NCI-H1105 treated with DMSO at 0.1 percent for 48 hours (cell line): Measurements from ENCODE around the gene IL13RA2.

ENCODE experiments used
- DNase-seq: peaks from one replicate; lab custom pipeline; 2025; lab: John Stamatoyannopoulos, UW

Gene IL13RA2, protein sequence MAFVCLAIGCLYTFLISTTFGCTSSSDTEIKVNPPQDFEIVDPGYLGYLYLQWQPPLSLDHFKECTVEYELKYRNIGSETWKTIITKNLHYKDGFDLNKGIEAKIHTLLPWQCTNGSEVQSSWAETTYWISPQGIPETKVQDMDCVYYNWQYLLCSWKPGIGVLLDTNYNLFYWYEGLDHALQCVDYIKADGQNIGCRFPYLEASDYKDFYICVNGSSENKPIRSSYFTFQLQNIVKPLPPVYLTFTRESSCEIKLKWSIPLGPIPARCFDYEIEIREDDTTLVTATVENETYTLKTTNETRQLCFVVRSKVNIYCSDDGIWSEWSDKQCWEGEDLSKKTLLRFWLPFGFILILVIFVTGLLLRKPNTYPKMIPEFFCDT

DNA sequence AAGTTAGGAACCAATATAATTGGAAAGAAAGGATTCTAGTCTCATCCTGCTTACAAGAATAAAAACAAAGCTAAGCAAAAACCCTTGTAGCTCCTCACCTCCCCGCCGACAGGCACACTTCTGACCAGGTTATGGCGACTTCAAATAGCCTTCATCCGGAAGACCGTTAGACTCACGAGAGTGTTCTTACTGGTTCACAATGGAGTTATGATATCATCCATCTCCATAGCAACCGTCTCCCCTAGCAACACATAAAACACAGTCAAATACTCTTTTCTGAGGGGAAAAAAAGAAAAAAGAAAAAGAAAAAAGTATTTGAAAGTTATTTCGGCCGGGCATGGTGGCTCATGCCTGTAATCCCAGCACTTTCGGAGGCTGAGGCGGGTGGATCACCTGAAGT, at the start of gene IL13RA2:
Gene IL13RA2, minus strand, starts transcription at position 162 of the 400 bp plus-strand sequence. CDS start 347 bp downstream, outside the sequence.
- no peak for DNase-seq

DNA sequence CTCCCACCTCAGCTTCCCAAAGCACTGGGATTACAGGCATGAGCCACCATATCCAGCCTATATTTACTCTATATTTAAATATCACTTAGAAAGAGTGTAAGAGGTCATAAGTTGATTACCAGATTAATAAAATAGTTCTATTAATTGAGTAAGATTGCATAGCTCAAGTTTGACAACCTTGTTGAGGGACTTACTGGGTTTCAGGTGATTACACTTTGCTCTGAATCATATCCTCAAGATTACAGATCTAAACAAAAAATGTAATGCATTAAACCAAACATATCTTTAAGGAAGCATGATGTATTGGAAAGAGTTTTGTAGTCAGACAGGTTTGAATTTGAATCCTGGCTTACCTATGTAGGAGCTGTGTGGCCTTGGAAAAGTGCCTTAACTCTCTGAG, 47.9 kb upstream of the IL13RA2 start:
- DNase-seq: no peak

DNA sequence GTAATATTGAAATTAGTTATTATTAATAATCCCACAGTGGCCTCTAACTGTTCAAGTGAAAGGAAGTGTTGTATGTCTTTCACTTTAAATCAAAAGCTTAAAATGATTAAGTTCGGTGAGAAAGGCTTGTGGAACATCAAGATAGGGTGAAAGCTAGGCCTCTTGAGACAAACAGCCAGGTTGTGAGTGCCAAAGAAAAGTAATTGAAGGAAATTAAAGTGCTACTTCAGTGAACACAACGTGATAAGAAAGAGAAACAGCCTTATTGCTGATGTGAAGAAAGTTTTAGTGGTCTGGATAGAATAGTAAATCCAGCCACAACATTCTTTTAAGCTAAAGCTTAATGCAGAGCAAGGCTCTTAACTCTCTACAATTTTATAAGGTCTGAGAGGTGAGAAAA, 42.6 kb upstream of the IL13RA2 start:
- no peak for DNase-seq

DNA sequence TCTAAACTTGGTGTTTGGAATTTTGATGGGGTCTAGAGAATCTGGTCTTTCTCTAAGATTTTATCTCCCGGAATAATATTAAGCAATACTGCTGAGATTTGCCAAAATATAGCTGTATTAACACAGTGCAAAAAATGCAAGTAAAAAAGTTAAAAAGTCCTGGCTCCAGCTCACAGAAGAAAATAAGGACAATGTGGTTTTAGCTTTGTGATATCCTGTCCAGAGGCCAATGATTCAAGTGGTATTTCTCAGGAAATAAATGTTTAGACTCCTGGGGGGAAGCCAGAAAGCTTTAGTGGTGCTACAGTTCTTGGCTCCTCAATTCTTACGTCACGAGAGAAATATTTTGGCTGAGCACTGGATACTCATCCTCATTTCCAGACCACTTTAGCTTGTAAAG, 40.9 kb upstream of the IL13RA2 start:
- no peak for DNase-seq

DNA sequence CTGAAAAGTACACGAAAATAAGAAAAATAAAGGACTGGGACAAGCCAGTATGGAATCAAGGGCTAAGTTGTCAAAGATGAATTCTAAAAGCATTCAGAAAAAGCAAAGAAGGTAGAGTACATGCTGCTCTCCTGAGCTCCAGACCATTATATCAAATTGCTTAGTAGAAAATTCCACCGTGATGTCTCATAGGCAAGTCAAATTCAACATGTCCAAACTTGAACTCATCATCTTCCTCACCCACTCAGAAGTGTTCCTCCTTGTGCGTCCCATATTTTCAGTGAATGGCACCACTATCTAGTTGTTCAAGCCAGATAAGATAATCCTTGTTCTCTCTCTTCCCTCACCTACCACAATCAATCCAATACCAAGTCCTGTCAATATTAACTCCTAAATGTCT, 37.5 kb upstream of the IL13RA2 start:
- no peak for DNase-seq

DNA sequence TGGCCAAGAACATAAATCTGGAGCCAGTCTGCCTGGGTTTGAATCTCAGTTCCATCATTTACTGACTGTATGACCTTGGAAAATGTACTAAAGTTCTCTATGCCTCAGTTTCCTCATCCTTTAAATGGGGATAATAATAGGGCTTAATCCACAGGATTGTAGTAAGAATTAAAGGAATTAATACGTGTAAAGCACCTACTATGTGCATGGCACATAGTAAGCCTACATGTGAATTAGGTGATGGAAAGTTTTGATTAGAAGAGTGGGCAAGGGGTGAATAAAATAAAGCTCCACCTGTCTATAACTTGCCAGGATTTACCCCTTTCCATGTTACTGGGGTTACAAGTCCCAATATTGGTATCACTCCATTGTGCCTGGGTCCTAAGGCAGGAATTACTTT, 35.8 kb upstream of the IL13RA2 start:
- no peak for DNase-seq

DNA sequence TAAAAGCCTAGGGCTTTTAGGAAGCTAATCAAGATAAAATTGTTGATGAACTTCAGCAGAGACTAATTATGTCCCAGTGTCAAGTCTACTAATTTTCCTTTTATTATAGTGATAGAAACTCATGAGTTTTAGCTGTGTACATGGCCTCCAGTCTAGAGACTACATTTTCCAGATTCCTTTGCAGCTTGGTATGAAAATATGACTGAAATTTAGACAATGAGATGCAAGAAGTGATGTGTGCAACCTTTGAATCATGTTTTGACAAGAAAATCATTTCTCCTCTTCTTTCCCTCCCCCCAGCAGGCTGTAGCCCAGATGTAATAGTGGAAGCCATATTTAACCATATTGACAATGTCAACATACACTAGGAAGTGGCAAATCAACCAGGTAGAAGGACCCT, 30.3 kb upstream of the IL13RA2 start:
- DNase-seq: no peak

DNA sequence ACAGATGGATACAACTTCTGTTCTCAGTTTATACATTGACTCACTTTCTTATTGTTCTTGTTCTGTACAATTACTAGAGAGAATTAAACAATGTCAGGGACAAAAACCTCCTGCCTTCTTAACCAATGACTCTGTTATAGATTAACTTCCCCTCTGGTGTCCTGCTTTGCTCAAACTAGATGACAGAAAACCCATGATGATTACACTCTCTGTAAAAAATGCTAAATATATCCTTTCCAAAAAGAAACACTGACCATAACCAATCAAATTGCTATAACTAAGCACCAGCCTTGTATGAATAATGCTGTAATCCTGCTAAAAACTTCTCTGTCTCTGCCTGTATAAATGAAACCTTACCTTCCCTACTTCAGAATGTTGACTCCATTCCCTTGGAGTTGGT, 29.8 kb upstream of the IL13RA2 start:
- no peak for DNase-seq

DNA sequence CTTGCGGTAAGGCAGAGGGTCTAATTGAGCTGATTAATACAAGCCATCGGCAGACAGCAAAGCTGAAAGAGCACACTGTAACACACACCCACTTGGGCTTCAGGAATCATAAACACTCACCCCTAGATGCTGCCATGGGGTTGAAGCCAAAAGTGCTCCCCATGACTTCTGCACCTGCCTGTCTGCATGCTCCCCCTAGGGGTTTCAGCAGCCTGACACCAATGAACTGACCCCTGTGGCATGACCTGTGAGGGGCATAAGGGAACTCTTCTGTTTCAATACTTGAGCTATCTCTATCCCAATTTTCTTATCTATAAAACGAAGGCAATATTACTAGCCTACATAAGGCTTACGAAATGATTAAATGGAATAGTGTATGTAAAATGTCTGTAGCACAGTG, 23.0 kb upstream of the IL13RA2 start:
- DNase-seq: no peak

DNA sequence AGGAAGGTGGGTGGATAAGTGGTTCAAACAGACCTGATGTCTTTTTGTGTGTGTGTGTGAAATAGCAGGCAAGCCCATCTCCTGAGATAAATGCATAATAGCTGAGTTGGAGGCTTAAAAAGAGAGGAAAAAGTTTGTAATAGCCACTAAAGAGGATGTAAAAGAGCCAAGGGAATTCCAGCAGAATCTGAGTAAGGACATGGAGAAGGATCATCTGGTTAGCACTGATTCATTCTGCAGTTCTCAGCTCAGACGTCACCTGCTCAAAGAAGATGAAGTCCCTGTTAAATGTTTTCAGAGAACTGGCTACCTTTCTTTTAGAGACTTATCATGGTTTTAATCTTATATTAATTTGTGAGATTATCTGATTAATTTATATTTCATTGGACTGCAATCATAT, 21.0 kb upstream of the IL13RA2 start:
- no peak for DNase-seq

DNA sequence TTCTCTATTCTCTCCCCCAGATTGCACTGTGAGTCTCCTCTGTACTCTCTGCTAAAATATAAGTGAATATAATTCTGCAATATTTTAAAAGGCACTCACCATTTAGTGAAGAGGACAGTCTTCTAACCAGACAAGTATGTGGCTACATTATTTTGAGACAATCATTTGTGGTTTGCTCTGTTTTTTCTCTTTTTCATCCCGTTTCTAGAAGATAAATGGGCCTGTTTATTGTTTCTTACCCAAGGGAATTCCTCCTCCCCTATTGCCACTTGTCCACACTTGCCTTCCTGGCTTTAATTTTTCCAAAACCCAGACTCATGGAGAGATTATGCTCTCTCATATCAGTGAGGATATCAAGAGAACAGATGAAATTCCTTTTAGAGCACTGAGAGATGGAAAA, 18.6 kb upstream of the IL13RA2 start:
- no peak for DNase-seq

DNA sequence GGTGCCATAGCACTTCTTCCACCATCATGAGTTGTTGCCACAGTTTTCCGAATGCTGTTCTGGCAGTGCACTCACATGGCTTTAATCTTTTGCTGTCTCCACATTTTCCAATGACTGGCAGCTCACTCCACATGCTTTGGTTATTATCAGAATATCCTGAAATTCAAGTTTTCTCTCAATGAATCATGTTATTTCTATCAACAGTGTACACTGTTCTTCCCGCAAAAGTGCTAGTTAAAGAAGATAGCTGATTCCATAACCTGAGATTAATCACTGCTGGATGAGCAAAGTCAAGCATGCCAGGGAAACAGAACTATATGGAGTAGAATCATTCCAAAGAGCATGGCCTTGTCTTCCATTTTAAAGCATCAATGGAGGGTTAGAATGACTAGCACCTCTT, 14.6 kb upstream of the IL13RA2 start:
- no peak for DNase-seq

DNA sequence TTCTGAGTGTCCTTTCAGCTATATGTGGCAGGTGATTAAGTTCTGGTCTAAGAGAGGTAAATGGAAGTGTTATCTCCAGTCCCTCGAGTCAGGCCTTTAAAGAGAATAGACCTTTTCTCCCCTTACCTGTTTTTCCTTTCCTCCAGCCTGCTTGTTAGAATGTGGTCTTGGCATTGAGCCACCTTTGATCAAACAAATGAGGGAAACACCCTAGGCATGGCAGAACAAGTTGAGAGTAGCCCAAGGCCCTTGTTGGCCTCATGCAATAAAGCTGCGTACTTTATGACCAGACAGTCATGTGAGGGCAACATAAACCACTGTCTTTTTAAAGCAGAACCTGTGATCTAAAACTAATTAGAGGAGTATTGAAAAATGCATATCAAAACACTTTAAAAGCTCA, 13.2 kb upstream of the IL13RA2 start:
- peak; percentile 86 for DNase-seq

DNA sequence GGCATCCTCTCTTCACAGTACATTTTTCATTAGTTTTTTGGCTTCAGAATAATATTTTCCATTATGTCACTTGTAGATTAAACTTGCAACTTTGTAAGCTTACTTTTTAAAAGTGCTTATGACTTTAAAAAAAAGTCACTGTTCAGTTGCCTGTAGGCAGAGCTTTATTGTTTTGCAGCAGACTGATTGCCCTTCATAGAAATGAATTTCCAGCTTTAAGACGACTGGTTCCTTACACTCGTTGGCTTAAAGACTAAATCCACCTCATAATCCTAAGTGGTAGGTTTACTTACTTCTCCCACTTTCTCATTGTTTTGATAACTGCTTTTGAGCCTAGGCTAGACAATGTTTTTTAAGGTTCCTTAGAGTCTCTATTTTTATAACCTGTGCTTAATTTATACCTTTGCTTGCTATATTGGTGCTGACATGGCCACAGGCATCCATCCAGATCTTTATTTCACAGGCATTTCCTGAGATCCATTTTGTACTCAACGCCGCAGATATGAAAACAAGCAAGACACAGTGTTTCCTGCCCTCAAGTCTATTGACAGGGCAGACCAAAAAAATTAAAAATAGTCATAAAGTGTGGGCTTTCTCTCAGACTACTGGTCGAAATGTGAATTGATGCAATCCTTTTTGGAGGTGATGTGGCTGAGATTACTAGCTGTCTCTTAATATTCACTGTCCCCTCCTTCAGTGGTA, 12.6 kb upstream of the IL13RA2 start:
- no peak for DNase-seq

DNA sequence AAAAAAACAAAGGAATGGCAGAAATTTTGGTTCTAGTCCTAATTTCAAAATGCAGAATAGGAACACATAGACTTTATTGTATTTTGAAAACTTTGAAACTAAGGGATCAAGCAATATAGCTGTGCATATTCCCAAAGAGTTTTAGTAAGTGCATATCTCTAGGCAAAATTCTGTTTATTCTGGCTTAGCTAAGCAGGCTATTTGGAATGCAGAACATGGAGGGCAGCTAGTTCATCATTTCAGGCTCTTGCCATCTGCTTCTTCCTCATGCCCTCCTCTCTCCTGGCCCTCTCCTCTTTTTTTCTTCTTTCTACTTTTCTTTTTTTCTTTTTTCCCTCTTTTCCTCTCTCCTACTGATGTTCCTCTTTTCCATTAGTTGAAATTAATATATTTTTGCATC, 12.0 kb upstream of the IL13RA2 start:
- DNase-seq: no peak

DNA sequence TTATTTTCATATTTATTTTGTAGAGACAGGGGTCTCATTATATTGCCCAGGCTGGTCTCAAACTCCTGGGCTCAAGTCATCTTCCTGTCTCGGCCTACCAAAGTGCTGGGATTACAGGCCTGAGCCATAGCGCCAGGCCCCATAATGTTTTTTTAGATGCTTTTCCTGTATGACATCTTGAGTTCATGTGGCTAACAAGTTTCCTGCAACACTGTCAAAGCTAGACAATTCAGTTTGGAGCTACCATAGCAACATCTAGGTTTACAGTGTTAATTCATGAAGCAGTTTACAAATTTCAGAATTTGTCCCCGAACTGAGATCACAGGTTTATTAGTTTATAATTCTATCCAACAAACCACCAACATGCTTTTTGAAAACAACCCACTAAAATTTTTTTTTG, 6.4 kb upstream of the IL13RA2 start:
- no peak for DNase-seq

DNA sequence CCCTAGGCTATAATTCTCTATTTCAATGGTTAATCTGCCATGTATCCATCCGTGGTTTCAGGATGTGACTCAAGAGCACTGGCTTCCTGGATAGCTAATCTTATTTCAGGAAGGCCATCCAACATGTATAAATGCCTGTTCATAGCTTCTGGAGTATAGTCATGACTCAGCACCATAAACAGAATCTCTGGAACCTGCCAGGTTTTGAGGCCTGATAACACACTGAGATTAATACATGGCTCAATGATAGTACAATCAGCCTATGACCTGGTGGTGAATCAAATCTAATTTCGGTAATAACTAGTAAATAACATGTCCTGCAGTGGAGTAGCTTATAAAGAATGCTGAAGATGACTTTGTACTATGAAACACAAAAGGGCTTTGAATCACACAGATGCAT, 5.7 kb upstream of the IL13RA2 start:
- no peak for DNase-seq

DNA sequence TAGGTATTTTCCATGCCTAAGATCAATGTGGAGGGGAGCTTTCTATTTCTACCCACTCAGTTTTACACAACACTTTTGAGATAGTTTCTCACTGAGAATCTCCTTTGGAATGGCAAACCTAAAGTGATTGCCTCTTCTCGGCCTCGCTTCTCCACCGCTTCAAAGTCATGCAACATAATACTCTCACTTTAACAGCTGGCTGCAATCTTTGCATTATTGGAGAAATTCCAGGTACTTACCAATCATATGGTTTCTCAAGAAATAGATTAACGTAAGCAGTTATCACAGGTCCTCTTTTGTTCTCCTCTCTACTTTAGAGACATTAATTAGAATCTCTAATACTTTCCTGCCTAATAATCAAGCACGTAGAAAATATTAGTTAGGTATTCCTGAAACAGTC, 3.7 kb upstream of the IL13RA2 start:
- no peak for DNase-seq

DNA sequence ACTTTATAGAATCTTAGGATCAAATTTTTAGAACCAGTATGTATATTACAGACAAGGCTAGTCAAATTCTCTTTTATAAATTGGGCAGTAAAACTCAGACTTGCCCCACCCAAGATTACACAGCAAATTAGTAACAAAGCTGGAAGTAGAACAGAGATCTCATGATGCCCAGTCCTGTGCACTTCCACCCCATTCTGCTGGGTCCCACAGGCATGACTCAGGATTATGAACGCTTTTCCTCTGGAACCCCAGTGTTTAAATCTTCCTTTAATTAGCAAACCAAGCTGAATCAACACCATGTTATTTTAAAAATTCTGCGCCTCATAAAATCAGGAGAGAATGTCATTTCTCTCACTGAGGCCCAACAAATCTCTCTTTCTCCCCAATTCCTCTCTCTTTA, 1.5 kb upstream of the IL13RA2 start:
- DNase-seq: no peak

DNA sequence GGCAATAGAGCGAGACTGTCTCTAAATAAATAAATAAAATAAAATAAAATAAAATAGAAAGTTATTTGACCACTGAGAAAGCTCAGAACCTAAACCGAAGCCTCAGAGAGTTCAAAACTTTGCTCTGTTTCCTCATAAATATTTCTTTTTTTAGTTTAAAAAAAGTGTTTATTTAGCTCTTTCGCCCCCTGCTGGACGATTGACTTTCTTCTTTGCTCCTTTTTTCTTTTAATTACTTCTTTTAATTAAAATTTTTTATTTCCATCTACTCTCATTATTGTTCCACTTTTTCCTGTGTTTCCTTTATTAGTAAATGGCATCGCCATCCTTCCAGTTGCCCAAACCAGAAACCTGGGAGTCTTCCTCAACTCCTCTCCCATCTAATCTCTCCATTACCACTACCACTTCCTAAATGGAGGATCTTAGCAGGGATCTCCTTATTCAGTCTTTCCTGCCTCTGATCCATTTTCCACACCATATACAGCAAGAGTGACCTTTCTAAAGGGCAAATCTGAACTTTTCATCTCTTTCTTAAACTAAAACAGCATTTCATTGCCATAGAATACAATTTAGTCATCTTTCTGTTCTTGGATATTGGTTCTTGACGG, 728 bp upstream of the IL13RA2 start:
- DNase-seq: no peak

DNA sequence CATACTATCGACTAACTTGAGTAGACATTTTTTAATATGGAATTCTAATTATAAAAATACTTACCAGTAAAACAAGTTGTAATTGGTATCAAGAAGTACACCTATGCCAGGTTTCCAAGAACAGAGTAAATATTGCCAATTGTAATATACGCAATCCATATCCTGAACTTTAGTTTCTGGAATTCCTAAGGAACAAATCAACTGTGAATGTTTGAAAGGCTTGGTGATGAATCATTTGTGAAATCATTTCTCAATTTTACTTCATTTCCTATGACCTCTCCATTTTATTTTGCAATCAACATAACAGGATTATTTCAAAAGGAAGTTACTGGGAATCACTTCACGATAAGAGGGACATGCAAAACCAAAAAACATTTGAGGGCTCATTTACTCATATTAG, 3.7 kb downstream of the IL13RA2 start:
- no peak for DNase-seq

DNA sequence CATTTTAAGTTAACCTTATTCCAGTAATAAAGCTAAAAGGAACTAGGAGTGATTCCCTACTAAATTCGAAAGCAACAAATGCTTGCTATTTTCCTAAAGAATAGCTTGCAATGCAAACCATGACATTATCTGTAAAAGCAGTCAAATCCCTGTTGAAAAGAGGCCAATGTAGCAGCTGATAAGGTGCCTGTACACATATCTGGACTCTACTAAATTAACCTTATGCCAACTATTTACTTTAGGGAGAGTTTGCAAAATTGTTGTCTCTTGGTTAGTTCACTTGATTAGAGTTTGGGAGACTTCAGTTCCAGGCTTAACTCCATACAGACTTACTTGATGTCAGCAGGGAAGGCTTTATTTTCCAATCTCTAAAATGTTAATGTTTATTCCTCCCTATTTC, 6.0 kb downstream of the IL13RA2 start:
- DNase-seq: no peak

DNA sequence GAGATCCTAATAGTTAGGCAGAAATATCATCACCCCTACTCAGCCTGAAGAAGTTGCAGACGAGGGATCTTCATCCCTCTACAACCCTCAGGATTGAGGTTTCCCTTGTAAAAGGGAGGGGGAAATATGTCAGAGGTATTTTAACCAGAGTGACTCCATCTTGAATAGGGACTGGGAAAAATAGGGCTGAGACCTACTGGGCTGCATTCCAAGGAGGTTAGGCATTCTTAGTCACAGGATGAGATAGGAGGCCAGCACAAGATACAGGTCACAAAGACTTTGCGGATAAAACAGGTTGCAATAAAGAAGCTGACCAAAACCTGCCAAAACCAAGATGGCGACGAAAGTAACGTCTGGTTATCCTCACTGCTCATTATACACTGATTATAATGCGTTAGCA, 17.5 kb downstream of the IL13RA2 start:
- DNase-seq: no peak
